CD14-positive monocyte (primary cell): ENCODE measurements around the gene PPP2CA. TPM values are rescaled to one million over a fixed set of nuclear protein-coding genes. Genes with fewer than 3 reads are reported as not detected.

ENCODE experiments used
- DNase-seq, 3 donors: peaks; one replicate each; pipeline ENCODE4 v3.0.0-alpha.2; 2011 to 2022
- H2AFZ ChIP-seq: 2 replicates; pipeline ENCODE4 v1.6.0; 2012; ENCODE audit warnings: mild to moderate bottlenecking, low read depth, low read length, inconsistent platforms; ENCODE audit not compliant: insufficient read depth, poor library complexity, severe bottlenecking
- H3K27ac ChIP-seq, 2 donors: 1 replicate in 1 of 2; 2 replicates in 1 of 2; pipeline ENCODE4 v1.5.1; 2012 to 2013; ENCODE audit warnings: low read length in 2 of 2, control low read depth in 1 of 2, inconsistent platforms in 1 of 2, low read depth in 1 of 2, mild to moderate bottlenecking in 1 of 2
- H3K27me3 ChIP-seq, 2 donors: one replicate each; pipeline versions ENCODE4 v1.6.0 to v1.6.1; 2011 to 2013; ENCODE audit warnings: low read length in 2 of 2; ENCODE audit not compliant: control insufficient read depth in 2 of 2, insufficient read depth in 2 of 2
- H3K36me3 ChIP-seq, 2 donors: replicated peaks in 1 of 2; 1 replicate in 1 of 2; 2 replicates in 1 of 2; pipeline versions ENCODE4 v1.5.1 to v1.6.1; 2012 to 2013; ENCODE audit warnings: low read length in 2 of 2, control low read depth in 1 of 2, inconsistent platforms in 1 of 2, mild to moderate bottlenecking in 1 of 2; ENCODE audit not compliant: insufficient read depth in 2 of 2, control insufficient read depth in 1 of 2
- H3K4me1 ChIP-seq, 2 donors: 1 replicate in 1 of 2; 2 replicates in 1 of 2; pipeline versions ENCODE4 v1.5.1 to v1.6.1; 2012 to 2013; ENCODE audit warnings: low read length in 2 of 2, control low read depth in 1 of 2, inconsistent platforms in 1 of 2, mild to moderate bottlenecking in 1 of 2, moderate library complexity in 1 of 2; ENCODE audit not compliant: insufficient read depth in 2 of 2, control insufficient read depth in 1 of 2
- H3K4me2 ChIP-seq: replicated peaks from 2 replicates; pipeline ENCODE3; 2012; ENCODE audit warnings: low read length, moderate library complexity, mild to moderate bottlenecking; ENCODE audit not compliant: poor library complexity, severe bottlenecking; ENCODE audit errors: extremely low read depth
- H3K4me3 ChIP-seq, 3 experiments: fragments of 200-600 bp in 1 of 3; sonication (generic) in 1 of 3; replicated peaks in 1 of 3; 1 replicate in 2 of 3; 2 replicates in 1 of 3; pipeline ENCODE4 v1.5.1; 2011 to 2013; ENCODE audit warnings: low read length in 3 of 3, mild to moderate bottlenecking in 3 of 3, control low read depth in 2 of 3, low read depth in 2 of 3, inconsistent platforms in 1 of 3, moderate library complexity in 1 of 3
- H3K79me2 ChIP-seq: 2 replicates; pipeline ENCODE4 v1.6.0; 2012; ENCODE audit warnings: mild to moderate bottlenecking, control low read depth, inconsistent platforms, low read length, moderate library complexity; ENCODE audit not compliant: insufficient read depth
- H3K9ac ChIP-seq: 2 replicates; pipeline ENCODE4 v1.6.0; 2017; ENCODE audit warnings: low read length, mild to moderate bottlenecking; ENCODE audit not compliant: insufficient read depth, poor library complexity, severe bottlenecking
- H3K9me3 ChIP-seq, 2 donors: replicated peaks in 1 of 2; 1 replicate in 1 of 2; 2 replicates in 1 of 2; pipeline versions ENCODE4 v1.5.1 to v1.6.1; 2012 to 2013; ENCODE audit warnings: low read length in 2 of 2, control low read depth in 1 of 2; ENCODE audit not compliant: control insufficient read depth in 1 of 2, insufficient read depth in 1 of 2
- H4K20me1 ChIP-seq: 2 replicates; pipeline ENCODE4 v1.6.0; 2012; ENCODE audit warnings: mild to moderate bottlenecking, low read length, control low read depth, moderate library complexity; ENCODE audit not compliant: insufficient read depth
- H3K27ac Mint-ChIP-seq, 7 donors: one replicate each; pipeline ENCODE4 v1.8.0; 2020; ENCODE audit warnings: mild to moderate bottlenecking in 7 of 7, mixed read lengths in 7 of 7, moderate library complexity in 6 of 7, inconsistent platforms in 2 of 7
- H3K27me3 Mint-ChIP-seq, 3 donors: one replicate each; pipeline ENCODE4 v1.8.0; 2021 to 2022; ENCODE audit warnings: low read depth in 3 of 3, mild to moderate bottlenecking in 3 of 3, mixed read lengths in 3 of 3, moderate library complexity in 3 of 3, inconsistent platforms in 1 of 3
- H3K36me3 Mint-ChIP-seq, 2 donors: one replicate each; pipeline ENCODE4 v1.8.0; 2020; ENCODE audit warnings: mixed read lengths in 2 of 2, inconsistent platforms in 1 of 2, mild to moderate bottlenecking in 1 of 2
- H3K4me1 Mint-ChIP-seq: one replicate; pipeline ENCODE4 v1.8.0; 2020; ENCODE audit warnings: mild to moderate bottlenecking, mixed read lengths
- H3K4me3 Mint-ChIP-seq, 2 donors: one replicate each; pipeline ENCODE4 v1.8.0; 2020; ENCODE audit warnings: mild to moderate bottlenecking in 2 of 2, mixed read lengths in 2 of 2, moderate library complexity in 1 of 2
- H3K9me3 Mint-ChIP-seq, 7 donors: one replicate each; pipeline ENCODE4 v1.8.0; 2020 to 2022; ENCODE audit warnings: mixed read lengths in 7 of 7, mild to moderate bottlenecking in 6 of 7, moderate library complexity in 6 of 7, inconsistent platforms in 2 of 7
- CTCF ChIP-seq: fragments of 200-600 bp; IDR thresholded peaks from one replicate; pipeline ENCODE4 v1.8.0; 2022; ENCODE audit warnings: antibody characterized with exemption, mild to moderate bottlenecking
- WGBS: methylation state at CpG from one replicate; pipeline ENCODE4 v1.1.5; 2013; ENCODE audit warnings: missing lambda C conversion rate; ENCODE audit not compliant: insufficient coverage; 5-methylcytosine and 5-hydroxymethylcytosine counted together
- intact Hi-C, 2 donors: fragments of 100-400 bp; cut with micrococcal nuclease; formaldehyde crosslinking; loops; one replicate each; pipeline versions ENCODE4 v1.15.0 to v1.15.1; 2023
- polyA plus RNA-seq, 3 donors: library from polyadenylated mRNA; depleted of rRNA in 1 of 3; unstranded in 2 of 3; stranded (reverse) in 1 of 3; fragments of 300-500 nt in 2 of 3; fragments of >200 nt in 1 of 3; fragmentation: Illumina TruSeq in 2 of 3; gene quantifications; 1 replicate in 2 of 3; 2 replicates in 1 of 3; pipeline ENCODE4 v1.2.3, GENCODE V29; 2012 to 2021

The PPP2CA gene
- polyA plus RNA-seq, 3 donors, result 82.5 to 245 (median 225) TPM

GRCh38 chr5:134268019-134268601 is 42.2 kb upstream of the PPP2CA start:
- Mint-ChIP-seq H3K27ac (no peak overlapping the region), H3K36me3 (no peaks in the 10 kb centered on the region), H3K27me3 (peaks cover 7 to 11% (median 9%) of the 10 kb centered on the region in 3 donors), H3K4me1 (no peaks in the 10 kb centered on the region), H3K4me3 (no peak overlapping the region), H3K9me3 (peaks cover 13 to 45% (median 35%) of the 10 kb centered on the region in 7 donors)
- no peak for DNase-seq
- Histone ChIP-seq H3K27ac (no peak overlapping the region), H3K9ac (no peak overlapping the region), H3K4me2 (no peak overlapping the region), H3K4me3 (no peak overlapping the region), H4K20me1 (no peaks in the 10 kb centered on the region), H2AFZ (no peak overlapping the region), H3K9me3 (peaks cover 19 to 27% of the 10 kb centered on the region in 2 donors), H3K36me3 (no peaks in the 10 kb centered on the region), H3K79me2 (no peaks in the 10 kb centered on the region), H3K27me3 (peaks cover 2 to 4% of the 10 kb centered on the region in 2 donors), H3K4me1 (no peaks in the 10 kb centered on the region)
- 94% methylated on average over 3 of the region's 3 CpGs for WGBS
- TF ChIP-seq CTCF, result no peak
- intact Hi-C loops, result no loop called here

GRCh38 chr5:134267366-134268018 is 41.6 kb upstream of the PPP2CA start:
- H3K4me3 ChIP-seq, result no peak overlapping the region
- peaks cover 2 to 4% of the 10 kb centered on the region in 2 donors for H3K27me3 ChIP-seq
- peaks cover 7 to 11% (median 9%) of the 10 kb centered on the region in 3 donors for H3K27me3 Mint-ChIP-seq
- H3K4me3 Mint-ChIP-seq, result no peak overlapping the region
- no peak overlapping the region for H2AFZ ChIP-seq
- no peak overlapping the region for H3K27ac ChIP-seq
- H3K79me2 ChIP-seq, result no peaks in the 10 kb centered on the region
- H3K9me3 Mint-ChIP-seq, result peaks cover 16 to 50% (median 40%) of the 10 kb centered on the region in 7 donors
- no peak overlapping the region for H3K4me2 ChIP-seq
- no peaks in the 10 kb centered on the region for H3K4me1 Mint-ChIP-seq
- no peaks in the 10 kb centered on the region for H3K36me3 ChIP-seq
- H4K20me1 ChIP-seq, result no peaks in the 10 kb centered on the region
- DNase-seq, result no peak
- no peaks in the 10 kb centered on the region for H3K36me3 Mint-ChIP-seq
- 100% methylated on average over 4 of the region's 7 CpGs for WGBS
- H3K27ac Mint-ChIP-seq, result no peak overlapping the region
- H3K9me3 ChIP-seq, result peaks cover 25 to 33% of the 10 kb centered on the region in 2 donors
- no peaks in the 10 kb centered on the region for H3K4me1 ChIP-seq
- intact Hi-C loops, result no loop called here
- H3K9ac ChIP-seq, result no peak overlapping the region
- no peak for TF ChIP-seq CTCF
